Measurements from ENCODE around the gene MEF2D.

Gene MEF2D

DNA sequence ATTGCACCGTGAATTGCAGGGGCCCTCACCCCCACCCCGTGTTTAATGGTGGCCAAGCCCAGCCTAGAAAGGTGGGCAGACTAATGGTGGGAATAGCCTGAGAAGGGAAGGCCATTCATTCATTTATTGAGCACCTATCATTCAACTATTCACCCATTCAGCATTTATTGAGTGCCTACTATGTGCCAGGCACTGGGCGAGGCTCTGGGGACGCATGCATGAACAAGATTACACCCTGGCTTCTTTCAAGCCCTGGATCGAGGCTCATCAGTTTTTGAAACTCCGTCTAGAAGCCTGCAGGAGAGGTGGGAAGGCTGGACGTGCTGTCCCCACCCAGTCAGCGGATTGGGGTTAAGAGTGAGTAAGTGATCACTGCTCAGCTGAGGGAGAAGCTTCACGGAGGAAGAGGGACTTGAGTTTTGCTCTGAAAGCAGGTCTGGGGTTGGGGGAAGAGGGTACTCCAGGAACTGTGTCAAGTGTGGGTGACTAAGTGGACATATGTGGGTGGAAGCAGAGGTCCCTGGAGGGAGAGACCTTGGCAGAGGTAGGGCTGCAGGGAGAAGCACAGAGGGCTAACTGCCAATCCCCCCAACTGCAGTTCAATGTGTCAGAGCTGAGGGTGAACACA is 35.6 kb downstream of the MEF2D start:
- DNase-seq (ENCODE audit: low spot score in 2 of 2) (no peak), ATAC-seq (no peak)
- peaks cover 73% of the 10 kb centered on the region for H3K36me3 Mint-ChIP-seq
- peaks cover 36% of the 10 kb centered on the region for H3K4me1 Mint-ChIP-seq
- H3K9me3 Mint-ChIP-seq, result no peaks in the 10 kb centered on the region
- peak overlapping the region; percentile 81 for H3K27ac Mint-ChIP-seq
- no peak overlapping the region for H3K4me3 Mint-ChIP-seq

DNA sequence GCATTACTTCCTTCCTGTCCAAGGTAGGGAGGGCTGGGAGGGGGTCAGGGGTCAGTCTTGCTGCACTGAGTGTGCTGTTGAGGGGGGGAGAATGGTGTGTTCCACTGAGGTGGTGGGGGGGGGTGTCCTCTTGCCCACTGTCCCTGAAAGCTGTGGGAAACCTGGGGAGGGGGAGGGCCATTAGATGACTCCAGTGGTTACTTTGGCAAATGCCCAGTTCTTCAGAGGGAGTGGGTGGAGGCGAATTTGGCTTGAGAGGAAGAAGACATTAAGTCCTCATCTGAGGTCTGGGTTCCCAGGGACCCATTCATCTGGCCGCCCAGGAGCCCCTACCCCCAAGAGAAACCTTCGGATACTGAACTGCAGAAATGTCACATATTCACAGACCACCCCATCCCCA is 36.2 kb downstream of the MEF2D start:
- DNase-seq (ENCODE audit: low spot score in 2 of 2) (no peak), ATAC-seq (no peak)
- H3K36me3 Mint-ChIP-seq, result peaks cover 67% of the 10 kb centered on the region
- no peak overlapping the region for H3K27ac Mint-ChIP-seq
- H3K9me3 Mint-ChIP-seq, result no peaks in the 10 kb centered on the region
- peaks cover 36% of the 10 kb centered on the region for H3K4me1 Mint-ChIP-seq
- H3K4me3 Mint-ChIP-seq, result no peak overlapping the region

DNA sequence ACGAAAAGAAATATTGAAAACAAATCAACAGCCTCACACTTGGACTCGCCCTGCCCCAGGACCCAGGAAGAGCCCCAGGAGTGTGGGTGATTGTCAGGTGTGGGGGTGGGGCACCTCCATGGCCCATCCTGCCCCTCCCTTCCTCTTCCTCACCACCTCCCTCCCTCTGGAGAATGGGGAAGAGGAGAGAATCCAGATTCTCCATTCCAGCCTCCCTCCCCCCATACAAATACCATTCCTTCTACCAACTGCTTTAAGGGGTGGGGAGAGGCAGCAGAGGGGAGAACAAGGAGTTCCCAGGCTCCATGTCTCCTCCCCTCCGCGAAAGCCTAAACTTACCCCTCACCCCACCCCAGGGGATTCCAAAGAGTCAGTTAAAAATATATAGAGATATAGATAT is 36.7 kb downstream of the MEF2D start:
- no peak for ATAC-seq
- H3K27ac Mint-ChIP-seq, result peak overlapping the region; percentile 63
- H3K4me1 Mint-ChIP-seq, result peaks cover 33% of the 10 kb centered on the region
- H3K36me3 Mint-ChIP-seq, result peaks cover 63% of the 10 kb centered on the region
- H3K4me3 Mint-ChIP-seq, result no peak overlapping the region
- no peak for DNase-seq (ENCODE audit: low spot score in 2 of 2)
- no peaks in the 10 kb centered on the region for H3K9me3 Mint-ChIP-seq

DNA sequence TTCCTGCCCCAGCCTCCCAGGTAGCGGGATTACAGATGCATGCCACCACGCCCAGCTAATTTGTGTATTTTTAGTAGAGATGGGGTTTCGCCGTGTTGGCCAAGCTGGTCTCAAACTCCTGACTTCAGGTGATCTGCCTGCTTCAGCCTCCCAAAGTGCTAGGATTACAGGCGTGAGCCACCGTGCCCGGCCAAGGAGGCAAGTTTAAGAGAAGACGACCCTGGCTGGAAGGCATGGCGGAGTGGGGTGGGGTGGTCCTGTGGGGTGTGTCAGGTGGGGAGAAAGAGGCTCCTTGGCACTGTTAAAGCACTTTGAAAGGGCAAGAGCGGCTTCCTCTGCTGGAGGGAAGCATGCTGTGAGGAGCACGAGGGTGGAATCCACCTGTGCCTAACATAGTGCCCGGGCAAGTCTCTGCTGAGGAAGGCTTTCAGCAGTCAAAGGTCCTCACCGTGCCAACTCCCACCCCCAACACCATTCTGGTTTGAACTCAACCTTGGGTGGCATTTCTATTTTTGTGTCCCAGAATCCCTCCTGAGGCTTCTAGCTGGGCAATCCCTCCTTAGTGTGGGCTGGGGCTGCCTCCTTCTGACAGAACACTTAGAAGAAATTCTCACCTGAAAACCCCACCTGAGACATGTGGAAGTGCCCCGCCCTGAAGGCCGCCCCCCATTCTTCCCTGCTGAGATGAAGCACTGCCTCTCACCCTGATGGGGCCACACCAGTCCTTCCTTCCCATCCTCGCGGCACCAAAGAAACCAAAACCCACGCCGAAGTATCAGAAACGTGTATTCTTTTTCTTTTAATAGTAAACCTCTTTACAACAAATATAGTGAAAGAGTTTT is 37.4 kb downstream of the MEF2D start:
- peaks cover 26% of the 10 kb centered on the region for H3K4me1 Mint-ChIP-seq
- no peak for DNase-seq (ENCODE audit: low spot score in 2 of 2)
- no peaks in the 10 kb centered on the region for H3K9me3 Mint-ChIP-seq
- H3K27ac Mint-ChIP-seq, result peak overlapping the region; percentile 63
- H3K36me3 Mint-ChIP-seq, result peaks cover 56% of the 10 kb centered on the region
- no peak for ATAC-seq
- no peak overlapping the region for H3K4me3 Mint-ChIP-seq

DNA sequence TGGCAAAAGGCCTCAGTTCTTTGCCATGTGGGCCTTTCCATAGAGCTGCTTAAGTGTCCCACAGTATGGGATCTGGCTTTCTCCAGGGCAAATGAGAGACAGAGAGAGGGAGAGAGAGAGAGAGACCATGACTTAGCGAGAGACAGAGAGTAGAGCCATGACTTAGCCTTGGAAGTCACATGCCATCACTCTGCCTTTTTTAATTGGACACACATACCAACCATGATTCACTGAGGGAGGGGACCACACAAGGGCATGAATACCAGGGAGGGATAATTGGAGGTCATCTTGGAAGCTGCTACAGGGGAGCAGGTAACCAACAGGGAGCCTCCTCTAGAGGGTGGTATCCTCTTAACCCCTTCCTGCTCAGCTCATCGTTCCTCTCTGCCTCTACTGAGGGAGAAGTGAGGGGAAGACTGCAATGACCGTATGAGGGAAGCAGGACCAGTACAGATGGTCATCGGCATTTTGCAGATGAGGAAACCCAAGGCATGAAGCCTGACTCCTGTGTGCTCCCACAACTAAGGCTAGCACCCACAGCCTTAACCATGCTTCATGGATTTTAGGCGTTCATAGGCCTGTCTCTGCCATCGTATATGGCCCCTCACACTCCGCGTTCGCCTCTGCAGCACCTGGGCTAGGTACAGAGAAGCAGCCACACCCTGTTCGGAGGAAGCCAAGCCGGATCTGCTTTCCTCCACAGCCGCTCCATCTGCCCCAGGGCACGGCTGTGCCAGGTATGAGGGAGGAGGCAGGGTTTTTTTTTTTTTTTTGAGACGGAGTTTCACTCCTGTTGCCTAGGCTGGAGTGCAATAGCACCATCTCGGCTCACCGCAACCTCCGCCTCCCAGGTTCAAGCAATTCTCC is 38.6 kb downstream of the MEF2D start:
- Mint-ChIP-seq H3K4me1 (peaks cover 31% of the 10 kb centered on the region), H3K27ac (peak overlapping the region; percentile 69), H3K9me3 (no peaks in the 10 kb centered on the region), H3K36me3 (peaks cover 49% of the 10 kb centered on the region), H3K4me3 (no peak overlapping the region)
- DNase-seq (ENCODE audit: low spot score in 2 of 2), result no peak
- no peak for ATAC-seq

DNA sequence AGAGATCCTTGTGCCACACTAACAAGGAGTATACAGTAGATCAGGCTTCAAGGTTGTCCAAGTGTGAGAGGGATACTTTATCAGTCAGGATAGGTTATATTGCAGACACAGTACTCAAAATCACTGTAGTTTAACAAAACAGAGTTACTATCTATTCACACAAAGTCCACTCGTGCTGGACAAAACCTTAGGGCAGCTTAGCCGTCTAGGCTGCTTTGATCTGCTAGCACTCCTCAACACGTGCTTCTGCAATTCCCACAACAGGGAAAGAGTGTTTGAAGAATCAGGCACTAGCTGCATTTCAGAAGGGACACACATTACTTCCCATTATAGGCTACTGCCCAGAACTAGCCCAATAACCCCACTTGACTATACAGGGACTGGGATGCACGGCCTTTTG is 39.5 kb downstream of the MEF2D start:
- ATAC-seq (no peak), DNase-seq (ENCODE audit: low spot score in 2 of 2) (no peak)
- H3K27ac Mint-ChIP-seq, result peak overlapping the region; percentile 69
- peaks cover 47% of the 10 kb centered on the region for H3K36me3 Mint-ChIP-seq
- H3K4me3 Mint-ChIP-seq, result no peak overlapping the region
- H3K9me3 Mint-ChIP-seq, result no peaks in the 10 kb centered on the region
- H3K4me1 Mint-ChIP-seq, result peaks cover 36% of the 10 kb centered on the region

DNA sequence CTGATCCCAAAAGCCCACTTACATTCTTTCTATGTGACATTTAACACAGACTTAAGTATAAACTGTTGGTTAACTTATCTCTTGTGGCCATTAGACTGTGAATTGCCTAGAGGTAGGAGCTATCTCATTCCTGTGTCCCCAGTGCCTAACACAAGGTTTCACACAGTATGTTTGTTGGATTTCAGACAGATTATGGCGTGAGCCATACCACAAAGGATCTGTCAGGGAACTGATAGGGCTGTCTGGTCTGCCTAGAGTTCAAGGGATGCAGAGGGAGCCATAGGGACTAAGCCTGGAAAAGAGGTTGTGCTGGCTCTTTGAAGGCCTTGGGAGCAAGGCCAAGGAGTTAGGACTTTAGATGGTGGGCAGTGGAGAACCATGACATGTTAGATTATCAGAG is 40.0 kb downstream of the MEF2D start:
- ATAC-seq (no peak), DNase-seq (ENCODE audit: low spot score in 2 of 2) (no peak)
- Mint-ChIP-seq H3K4me1 (peaks cover 32% of the 10 kb centered on the region), H3K4me3 (no peak overlapping the region), H3K36me3 (peaks cover 41% of the 10 kb centered on the region), H3K9me3 (no peaks in the 10 kb centered on the region), H3K27ac (peak overlapping the region; percentile 69)

DNA sequence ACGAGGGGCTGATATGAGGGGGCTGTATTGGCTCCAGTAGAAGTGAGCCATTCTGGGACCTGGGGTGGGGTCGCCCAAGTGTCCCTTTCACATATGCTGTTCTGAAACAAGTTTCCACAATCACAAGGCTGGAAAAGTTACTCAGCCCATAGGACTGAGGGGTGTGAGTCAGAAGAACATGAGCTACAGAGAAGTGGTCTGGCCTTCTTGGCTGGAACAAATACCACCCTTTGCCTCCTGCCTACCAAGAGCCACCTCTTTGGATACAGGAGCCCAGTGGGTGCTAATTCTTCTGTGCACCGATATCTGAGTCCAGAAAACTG is 42.4 kb downstream of the MEF2D start:
- no peak for DNase-seq (ENCODE audit: low spot score in 2 of 2)
- H3K4me3 Mint-ChIP-seq, result no peak overlapping the region
- H3K27ac Mint-ChIP-seq, result no peak overlapping the region
- peaks cover 24% of the 10 kb centered on the region for H3K4me1 Mint-ChIP-seq
- no peak for ATAC-seq
- no peaks in the 10 kb centered on the region for H3K9me3 Mint-ChIP-seq
- H3K36me3 Mint-ChIP-seq, result peaks cover 17% of the 10 kb centered on the region

DNA sequence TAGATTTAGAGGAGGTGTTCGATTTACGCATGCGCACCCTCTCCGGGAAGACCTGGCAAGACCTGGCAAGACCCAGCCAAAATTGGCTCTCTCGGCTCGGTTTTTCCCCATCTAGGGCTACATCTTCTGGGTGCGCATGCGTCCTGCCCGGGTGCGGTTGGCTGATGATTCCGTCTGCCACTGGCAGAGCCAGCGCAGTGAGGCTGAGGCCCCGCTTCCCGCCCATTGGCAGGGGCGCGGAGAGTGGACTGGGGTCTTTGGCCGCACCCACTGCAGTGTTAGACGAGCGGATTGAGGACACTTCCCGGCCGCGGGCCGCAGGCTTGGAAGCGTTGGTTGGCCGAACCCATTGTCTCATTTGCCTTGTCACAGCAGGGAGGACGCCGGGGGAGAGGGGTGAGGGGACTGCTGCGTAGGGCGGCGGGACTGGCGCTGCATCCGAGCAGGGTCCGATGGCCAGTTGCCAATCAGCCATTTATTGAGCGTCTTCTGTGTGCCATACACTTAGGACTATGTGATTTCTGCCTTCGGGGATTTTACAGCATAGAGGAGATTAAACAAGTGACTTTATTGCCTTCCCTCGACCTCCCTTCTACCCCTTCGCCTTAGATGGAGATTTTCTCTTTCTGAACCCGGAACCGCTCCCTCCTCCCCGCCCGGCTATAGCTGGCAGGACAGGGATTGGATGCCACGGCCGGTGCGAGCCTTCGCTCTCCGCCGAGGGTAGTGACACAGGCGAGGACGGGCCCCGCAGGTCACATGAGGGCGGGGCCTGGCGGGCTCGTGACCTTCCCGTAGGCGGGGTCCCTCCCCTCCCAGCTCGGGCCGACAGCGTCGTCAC is 43.7 kb downstream of the MEF2D start:
- Mint-ChIP-seq H3K4me1 (peaks cover 32% of the 10 kb centered on the region), H3K36me3 (peaks cover 16% of the 10 kb centered on the region), H3K4me3 (peak overlapping the region; percentile 92), H3K27ac (peak overlapping the region; percentile 98), H3K9me3 (no peaks in the 10 kb centered on the region)
- ATAC-seq, result peak; percentile 91
- DNase-seq (ENCODE audit: low spot score in 2 of 2), result peak; percentile 87 to 98

DNA sequence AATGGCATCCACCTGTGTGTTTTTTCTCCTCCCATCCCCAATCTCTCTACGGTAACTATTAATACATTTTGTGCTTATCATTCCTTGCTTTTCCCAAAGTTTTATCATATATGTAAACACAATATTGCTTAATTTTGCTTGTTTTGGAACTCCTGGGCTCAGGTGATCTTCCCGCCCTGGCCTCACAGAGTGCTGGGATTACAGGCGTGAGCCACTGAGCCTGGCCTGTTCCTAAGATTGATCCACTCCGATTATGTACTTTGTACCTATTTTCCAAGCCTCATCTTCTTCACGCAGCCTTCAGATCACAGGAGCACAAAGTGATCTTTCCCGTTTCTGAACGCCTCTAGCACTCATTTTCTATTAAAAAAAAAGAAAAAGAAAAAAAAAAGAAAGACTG is 45.2 kb downstream of the MEF2D start:
- Mint-ChIP-seq H3K9me3 (no peaks in the 10 kb centered on the region), H3K4me1 (peaks cover 32% of the 10 kb centered on the region), H3K36me3 (peaks cover 11% of the 10 kb centered on the region), H3K4me3 (no peak overlapping the region), H3K27ac (no peak overlapping the region)
- no peak for ATAC-seq
- no peak for DNase-seq (ENCODE audit: low spot score in 2 of 2)

DNA sequence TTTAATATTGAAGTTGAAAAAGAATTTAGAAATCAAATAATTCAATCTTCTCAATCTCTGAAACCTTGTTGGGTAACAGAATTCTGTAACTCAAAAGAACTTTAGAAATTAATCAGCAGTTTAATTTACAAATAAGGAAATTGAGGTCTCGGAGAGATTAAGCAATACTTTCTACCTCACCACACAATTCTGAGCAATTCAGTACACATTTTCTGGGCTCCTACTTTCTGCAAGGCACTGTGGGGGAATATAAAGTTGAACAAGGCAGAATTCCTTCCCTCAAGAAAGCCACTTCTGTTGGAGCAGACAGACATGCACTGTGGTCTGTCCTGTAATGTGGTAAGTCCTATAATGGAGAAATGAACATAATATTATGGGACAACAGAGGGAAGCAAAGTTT is 47.7 kb downstream of the MEF2D start:
- no peak overlapping the region for H3K27ac Mint-ChIP-seq

DNA sequence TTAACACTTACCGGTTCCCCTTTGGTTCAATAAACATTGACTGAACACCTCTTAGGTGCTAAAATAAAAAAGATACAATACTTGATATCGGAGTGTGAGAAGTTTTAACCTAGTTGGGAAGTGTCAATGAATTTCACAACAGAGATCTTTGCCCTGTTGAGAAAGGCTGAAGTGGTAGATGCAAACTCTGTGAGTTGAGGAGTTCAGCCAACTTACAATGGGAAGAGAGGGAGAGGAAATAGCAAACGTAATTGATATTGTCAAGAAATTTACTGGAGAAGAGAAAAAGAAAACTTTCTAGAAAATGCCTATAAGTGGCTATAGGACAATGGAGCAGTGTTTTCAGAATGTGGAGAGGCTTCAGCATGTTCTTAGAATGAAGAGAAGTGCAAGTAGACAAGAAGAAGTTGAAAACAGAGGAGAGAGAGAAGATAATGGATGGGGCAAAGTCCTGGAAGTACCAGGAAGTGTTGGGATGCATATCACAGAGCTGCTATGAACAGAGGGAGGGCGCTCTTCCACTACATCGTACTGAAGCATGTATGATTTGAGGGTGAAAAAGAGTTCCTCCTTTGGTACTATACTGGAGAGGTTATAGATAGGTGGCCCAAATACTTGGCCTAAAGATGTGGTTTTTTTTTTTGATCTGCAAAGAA is 48.9 kb downstream of the MEF2D start:
- Mint-ChIP-seq H3K36me3 (peaks cover 3% of the 10 kb centered on the region), H3K27ac (no peak overlapping the region), H3K9me3 (no peaks in the 10 kb centered on the region), H3K4me1 (peaks cover 29% of the 10 kb centered on the region), H3K4me3 (no peak overlapping the region)
- DNase-seq (ENCODE audit: low spot score in 2 of 2), result no peak
- no peak for ATAC-seq

More for the DNA sequence above, 47.7 kb downstream of the MEF2D start:
- H3K4me1 Mint-ChIP-seq, result peaks cover 39% of the 10 kb centered on the region
- DNase-seq (ENCODE audit: low spot score in 2 of 2) (no peak), ATAC-seq (no peak)
- no peaks in the 10 kb centered on the region for H3K9me3 Mint-ChIP-seq
- no peak overlapping the region for H3K4me3 Mint-ChIP-seq
- H3K36me3 Mint-ChIP-seq, result peaks cover 11% of the 10 kb centered on the region

DNA sequence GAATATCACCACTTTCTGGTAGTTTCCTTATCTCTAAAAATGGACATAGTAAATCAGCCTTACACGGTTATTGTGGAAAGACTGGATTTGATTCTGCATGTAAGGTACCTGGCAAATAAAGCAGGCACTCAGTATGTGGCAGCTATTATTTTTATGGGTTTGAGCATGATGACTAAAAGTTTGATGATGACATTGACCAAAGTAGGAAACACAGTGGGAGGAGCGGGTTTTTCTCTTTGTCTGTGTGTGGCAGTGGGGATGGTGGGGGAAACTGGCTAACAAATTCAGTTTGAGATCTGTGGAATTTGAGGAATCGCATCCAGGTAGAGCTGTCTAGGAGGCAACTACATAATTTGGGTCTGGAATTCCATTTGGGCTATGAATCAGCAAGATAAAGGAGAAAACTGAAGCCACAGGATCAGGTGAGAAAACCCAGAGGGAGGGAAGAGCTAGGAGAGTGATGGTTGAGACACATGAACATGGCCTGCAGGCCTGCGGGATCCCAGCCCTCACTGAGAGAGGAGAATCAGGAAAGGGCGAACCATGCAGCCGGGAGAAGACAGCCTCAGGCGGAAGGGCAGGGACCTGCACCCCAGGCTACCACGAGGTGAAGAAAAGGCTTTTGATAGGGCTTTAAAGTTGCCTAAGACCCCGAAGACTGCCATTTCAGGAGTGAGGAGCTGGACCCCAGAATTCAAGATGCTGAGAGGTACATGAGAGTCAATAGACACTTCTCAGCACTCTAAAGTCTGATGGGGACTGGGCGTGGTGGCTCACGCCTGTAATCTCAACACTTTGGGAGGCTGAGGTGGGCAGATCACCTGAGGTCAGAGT is 52.2 kb downstream of the MEF2D start:
- Mint-ChIP-seq H3K4me3 (no peak overlapping the region), H3K9me3 (no peaks in the 10 kb centered on the region), H3K27ac (peak overlapping the region; percentile 11), H3K36me3 (peaks cover 7% of the 10 kb centered on the region), H3K4me1 (peaks cover 26% of the 10 kb centered on the region)
- DNase-seq (ENCODE audit: low spot score in 2 of 2) (no peak), ATAC-seq (peak; percentile 76)

DNA sequence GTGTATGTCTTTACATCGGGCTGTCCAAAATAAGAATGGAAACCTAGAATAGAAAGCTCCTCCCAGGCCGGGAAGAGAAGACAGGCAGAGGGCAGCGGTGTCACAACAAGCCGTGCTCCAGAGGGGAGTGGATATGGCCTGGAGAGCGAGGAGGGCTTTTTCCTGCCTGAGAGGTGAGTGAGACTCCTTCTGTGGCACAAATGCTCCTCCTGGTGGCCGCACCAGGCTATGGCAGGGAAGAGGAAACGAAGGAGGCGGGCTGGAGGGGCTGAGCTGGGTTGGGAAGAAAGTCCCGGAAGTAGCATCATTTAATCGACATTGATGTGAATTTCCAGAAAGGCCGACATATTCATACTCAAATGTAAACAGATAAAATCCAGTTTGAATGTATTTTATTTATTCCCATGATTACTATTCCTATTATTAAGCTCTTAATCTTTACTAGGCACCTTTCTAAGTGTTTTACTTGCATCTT is 54.7 kb downstream of the MEF2D start:
- Mint-ChIP-seq H3K27ac (no peak overlapping the region), H3K9me3 (no peaks in the 10 kb centered on the region), H3K4me1 (peaks cover 17% of the 10 kb centered on the region), H3K4me3 (no peak overlapping the region), H3K36me3 (peaks cover 7% of the 10 kb centered on the region)
- peak; percentile 72 to 89 for DNase-seq (ENCODE audit: low spot score in 2 of 2)
- ATAC-seq, result peak; percentile 83
